ENCODE results near the gene MINDY4B.
"Not testable (repeated sequence)": the region's sequence is repeated elsewhere in the genome, so short reads cannot be mapped to it uniquely, and the experiment has no call there.

MINDY4B gene

DNA sequence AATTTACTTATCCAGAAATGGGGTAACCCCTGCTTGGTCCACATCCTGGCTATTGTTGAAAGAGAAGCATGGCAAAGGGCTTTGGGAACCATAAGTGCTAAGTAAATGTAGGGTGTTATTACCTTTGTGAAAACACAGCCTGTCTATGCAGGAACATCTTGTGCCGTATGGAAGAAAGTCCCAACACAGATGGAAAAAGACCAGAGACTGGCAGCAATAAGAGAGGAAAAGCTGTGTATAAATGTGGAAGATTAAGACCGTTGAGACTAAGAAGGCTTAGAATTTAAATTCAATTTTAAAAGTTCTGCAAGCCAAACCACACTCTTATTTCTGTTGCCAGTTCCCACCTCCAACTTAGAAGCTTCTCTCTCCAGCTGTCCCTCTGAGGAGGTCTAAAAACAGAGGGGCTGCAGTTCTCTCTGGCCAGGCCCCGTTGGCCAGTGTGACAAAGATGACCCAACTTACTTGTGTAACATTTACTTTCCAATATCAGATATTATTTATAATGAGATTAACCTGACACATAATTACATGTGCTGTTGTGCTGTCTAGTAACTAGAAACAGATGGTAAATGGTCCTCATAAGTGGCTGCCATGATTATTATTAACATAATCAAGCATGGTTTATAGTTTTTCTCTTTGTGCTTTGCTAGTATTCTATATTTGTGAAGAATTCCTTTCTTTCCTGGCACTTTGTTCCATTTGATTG, 7.0 kb downstream of the MINDY4B start:
- no peak for DNase-seq

- no peak for DNase-seq
These were observed 7.6 kb downstream of the MINDY4B start for GRCh38 chr3:150897592-150897991.

GRCh38 chr3:150890831-150891230, 14.4 kb downstream of the MINDY4B start:
- no peak for DNase-seq

DNA sequence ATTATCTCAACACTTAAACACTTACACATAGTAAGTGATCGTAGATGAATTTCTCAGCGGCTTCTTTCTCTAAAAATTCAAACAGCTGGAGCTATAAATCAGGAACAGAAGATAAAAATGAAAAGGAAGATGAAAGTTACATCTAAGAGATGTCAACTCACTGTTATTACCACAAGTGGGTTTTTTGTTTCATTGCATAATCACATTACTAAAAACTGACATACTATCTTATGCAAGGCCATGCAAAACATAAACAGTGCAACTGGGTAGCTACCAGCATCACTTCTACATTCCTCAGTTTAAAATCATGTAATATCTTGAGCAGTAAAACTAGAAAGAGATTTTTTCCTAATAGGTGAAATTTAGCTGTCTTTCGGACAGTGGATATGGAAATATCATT, 14.9 kb downstream of the MINDY4B start:
- peak; percentile 96 for DNase-seq

DNA sequence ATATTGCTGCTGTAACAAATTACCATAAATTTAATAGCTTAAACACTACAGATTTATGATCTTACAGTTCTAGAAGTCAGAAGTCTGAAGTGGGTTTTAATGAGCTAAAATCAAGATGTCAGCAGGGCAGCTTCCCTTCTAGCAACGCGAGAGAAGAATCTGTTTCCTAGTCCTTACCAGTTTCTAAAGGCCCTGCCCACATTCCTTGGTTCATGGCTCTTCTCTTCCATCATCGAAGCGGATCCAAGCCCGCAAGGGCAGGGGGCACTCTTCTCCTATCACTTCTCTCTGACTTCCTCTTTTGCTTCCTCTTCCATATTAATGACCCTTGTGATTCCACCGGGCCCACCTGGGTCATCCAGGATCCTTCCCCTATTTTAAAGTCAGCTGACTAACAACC, 16.1 kb downstream of the MINDY4B start:
- DNase-seq: peak; percentile 62

- no peak for DNase-seq
These were observed 18.2 kb downstream of the MINDY4B start for GRCh38 chr3:150887031-150887430.

- DNase-seq: no peak
These were observed 19.7 kb downstream of the MINDY4B start for GRCh38 chr3:150885535-150885934.

- DNase-seq: no peak
These were observed 26.2 kb downstream of the MINDY4B start for GRCh38 chr3:150878996-150879575.

DNA sequence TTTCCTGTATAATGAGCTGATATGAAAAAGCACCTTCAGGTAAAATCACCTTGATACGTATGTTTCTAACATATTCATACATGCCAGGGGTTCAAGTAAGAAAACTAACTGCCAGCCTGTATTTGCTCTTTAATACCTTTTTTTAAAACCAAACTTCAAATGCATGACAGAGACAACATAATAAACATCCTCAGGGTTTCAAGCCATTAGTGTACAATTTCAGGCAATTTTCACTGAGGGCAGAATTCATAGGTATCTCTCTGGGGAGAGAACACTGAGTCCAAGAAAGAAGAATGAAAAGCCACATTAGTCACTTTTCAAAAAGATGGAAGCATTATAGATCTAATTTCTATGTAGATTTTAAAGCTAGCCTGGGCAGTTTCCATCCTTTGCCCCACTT, 26.9 kb downstream of the MINDY4B start:
- no peak for DNase-seq

DNA sequence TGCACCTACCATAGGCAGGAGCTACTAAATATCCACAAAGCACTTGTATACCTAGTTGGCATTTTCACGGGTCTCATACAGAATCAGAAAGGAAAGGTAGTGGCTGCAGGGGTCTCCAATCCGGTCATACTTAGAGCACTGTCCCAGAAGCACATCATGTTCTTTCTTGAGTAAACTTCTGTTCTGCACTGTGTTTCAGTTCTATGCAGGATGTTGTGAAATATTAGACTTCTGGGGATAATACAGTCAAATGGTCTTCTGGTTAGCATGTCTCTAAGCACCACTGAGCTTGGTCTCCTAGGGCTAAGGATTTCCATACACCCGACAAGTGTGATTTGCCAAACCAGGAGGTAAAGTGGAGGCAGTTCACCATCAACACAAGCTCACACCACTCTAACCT, 27.9 kb downstream of the MINDY4B start:
- no peak for DNase-seq

DNA sequence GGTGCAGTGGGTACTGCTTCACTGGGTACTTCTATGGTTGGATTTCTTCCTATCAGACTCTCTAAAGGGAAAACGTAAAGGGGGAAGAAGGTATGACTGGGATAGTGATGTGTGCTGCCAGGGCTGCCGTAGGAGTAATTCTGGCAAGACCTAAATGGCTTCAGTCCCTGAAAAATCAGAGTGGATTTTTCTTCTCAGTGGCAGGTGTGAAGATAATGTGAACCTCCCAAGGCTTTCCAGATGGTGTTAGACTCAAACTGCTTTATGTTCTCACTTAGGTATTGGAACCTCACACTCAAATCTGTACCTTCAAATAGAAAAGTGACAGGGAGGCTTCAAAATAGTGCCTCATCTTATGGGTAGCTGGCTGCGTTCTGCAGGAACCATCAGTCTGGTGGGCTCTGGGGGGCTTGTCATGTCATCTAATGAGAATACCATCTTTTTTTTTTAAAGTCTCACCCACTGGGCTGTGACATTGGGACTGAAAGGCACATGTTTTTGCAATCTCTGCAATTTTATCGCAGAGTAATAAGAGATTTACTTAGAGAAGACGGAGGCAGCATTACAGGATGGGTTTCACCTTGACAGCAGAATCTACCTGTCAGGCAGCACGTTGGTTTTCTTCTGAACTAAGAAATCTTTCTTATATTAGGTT, 28.5 kb downstream of the MINDY4B start:
- no peak for DNase-seq

- DNase-seq: no peak
These were observed 29.7 kb downstream of the MINDY4B start for GRCh38 chr3:150875548-150875947.

GRCh38 chr3:150874666-150875219, 30.5 kb downstream of the MINDY4B start:
- no peak for DNase-seq

GRCh38 chr3:150871192-150871591, 34.0 kb downstream of the MINDY4B start:
- DNase-seq: no peak

- no peak for DNase-seq
These were observed 34.8 kb downstream of the MINDY4B start for GRCh38 chr3:150870406-150870805.

- no peak for DNase-seq
These were observed 37.0 kb downstream of the MINDY4B start for GRCh38 chr3:150868282-150868681.

DNA sequence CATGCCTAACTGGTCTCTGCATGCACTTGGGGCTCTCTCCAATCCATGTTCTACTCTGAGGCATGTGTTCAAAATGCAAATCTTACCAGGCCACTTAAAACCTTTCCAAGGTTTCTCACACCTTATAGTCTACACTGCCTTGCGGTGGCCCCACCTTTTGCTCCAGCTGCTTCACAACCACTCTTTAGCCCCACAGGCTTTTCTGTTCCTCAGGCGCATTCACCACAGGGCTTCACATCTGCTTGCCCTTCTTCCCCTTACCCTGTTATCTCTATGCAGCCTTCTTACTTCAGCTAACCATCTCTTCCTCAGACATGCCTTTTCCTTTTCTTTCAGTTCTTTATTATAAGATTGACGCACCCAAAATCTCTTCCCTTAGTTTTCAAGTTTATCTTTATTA, 37.8 kb downstream of the MINDY4B start:
- no peak for DNase-seq

GRCh38 chr3:150863921-150864320, 41.3 kb downstream of the MINDY4B start:
- DNase-seq: not testable (repeated sequence)

- no peak for DNase-seq
These were observed 43.4 kb downstream of the MINDY4B start for GRCh38 chr3:150861851-150862250.

GRCh38 chr3:150857936-150858335, 47.3 kb downstream of the MINDY4B start:
- DNase-seq: not testable (repeated sequence)

- no peak for DNase-seq
These were observed 55.0 kb downstream of the MINDY4B start for GRCh38 chr3:150850191-150850590.

- DNase-seq: no peak
These were observed 56.4 kb downstream of the MINDY4B start for GRCh38 chr3:150848864-150849263.

DNA sequence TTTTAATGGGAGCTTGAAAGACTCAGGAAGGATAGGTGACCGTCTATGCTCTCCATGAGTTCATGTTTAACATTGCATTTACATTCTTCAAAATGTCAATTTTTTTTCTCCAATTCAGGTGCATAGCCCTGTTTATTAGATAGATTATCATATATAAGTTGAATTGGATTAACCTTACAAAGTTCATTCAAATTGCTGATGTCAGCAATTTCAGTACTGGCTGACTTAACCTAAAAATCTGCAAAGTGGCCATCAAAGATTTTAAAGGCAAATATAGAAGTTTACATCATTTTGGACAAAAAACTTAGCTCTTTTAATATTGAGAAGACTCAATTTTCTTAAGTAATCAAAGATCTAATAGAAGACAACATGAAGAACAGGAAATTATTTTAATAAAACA, 57.8 kb downstream of the MINDY4B start:
- DNase-seq: no peak

- no peak for DNase-seq
These were observed 60.8 kb downstream of the MINDY4B start for GRCh38 chr3:150844484-150844883.
